Measurements from ENCODE around the gene RERG.

Gene RERG

GRCh38 chr12:15183821-15184220 is 37.4 kb downstream of the RERG start:
- DNase-seq: no peak

DNA sequence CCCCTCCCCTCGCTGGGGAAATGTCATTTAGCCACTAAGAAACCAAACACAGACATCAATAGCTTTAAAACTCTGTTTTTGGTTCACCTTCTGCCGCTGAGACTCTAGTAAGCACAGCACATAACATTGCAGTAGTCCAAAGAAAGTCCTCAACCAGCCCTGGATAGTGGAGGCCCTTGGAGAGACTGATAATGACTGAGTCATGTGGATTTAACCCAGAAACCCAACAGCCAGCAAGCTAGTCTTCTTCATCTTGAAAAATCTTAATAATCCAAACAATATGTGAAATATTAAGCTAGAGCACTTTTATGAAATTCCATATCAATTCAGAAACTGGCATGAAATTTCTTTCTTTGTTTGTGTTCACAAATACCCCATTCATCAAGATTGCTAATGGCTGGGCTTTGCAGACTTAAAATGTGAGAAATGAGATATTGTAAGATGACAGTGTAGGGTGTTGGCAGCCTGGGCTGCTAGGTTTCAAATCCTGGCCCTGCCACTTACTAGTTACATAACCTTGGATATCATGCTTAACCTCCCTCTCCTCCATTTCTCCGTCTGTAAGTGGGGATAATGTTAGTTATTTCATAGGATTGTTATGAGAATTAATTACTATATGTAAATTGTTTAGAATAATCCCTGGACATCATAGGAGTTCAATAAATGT is 40.1 kb downstream of the RERG start:
- DNase-seq: no peak

- no peak for DNase-seq
These were observed 40.9 kb downstream of the RERG start for GRCh38 chr12:15180325-15180724.

- DNase-seq: no peak
These were observed 41.5 kb downstream of the RERG start for GRCh38 chr12:15179672-15180071.

GRCh38 chr12:15173142-15173541 is 48.1 kb downstream of the RERG start:
- no peak for DNase-seq

GRCh38 chr12:15172060-15172822 is 49.0 kb downstream of the RERG start:
- no peak for DNase-seq

GRCh38 chr12:15171012-15171655 is 50.1 kb downstream of the RERG start:
- DNase-seq: no peak

GRCh38 chr12:15168026-15168678 is 53.1 kb downstream of the RERG start:
- no peak for DNase-seq

DNA sequence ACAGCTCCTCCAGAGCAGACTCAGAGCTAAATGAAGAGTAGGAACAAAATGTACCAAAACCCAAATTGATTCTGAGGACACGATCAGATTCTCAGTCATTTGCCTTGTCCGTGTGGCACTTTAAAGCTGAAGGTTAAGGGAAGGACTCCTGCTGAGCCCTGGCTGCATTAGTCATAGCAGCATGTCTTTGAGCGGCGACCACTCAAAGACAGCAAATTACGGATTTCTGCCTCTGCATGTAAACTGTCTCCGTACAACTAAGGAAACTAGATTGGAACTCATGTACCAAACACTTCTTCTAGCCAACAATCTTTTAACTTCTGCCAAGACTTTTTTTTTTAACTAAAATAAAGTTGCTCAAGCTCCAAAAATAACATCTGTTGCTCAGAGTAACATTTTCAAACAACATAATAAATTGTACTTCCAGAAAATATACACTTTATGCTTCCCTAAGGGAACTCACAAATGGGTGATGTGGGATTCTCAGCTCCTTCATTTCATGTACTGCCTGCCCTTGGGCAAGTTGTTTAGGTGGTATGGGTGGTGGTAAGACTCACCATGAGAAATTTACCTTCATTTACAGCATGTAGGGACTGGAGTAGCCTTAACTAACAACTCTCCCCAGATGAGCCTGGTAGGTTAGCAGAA is 56.1 kb downstream of the RERG start:
- DNase-seq: no peak

DNA sequence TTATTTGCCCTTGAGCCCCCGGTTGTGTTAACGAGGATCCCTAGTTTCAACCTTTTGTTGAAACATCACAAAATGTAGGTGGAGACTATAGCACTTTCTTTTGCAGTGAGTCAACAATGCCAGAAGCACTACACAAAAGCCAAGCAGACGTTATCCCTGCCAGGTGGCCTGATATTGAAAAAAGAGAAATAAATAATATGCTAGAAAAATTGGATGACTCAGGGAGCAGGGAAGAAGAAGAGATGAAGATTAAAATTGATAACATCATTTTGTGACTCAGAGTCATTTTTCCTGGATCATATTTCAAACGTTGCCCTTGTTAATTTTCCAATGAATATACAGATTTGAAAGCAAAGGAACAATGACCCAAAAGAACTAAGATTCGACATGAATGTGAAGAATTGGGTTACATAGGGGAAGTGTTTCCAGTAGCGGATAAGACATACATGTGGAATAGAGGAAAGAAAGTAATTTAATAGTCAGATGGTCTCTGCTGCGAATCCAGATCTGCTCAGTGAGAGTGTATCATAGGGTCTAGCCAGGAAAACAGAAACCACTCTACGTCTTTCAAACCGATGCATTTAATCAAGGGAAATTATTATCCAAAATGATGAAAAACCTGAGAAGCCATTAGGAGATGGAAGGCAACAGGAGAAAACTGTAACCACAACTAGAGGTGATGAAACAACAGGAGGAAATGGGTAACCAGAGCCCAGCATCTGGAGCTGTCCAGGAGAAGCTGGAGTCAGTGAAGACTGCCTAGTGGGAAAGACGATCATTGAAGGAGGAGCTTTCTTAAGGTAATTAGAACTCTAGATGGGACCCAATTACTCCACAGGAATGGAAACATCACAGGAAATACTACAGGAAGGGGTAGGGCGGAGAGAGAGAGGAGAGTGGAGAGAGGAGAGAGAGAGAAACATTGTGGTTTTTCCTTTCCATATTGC is 57.9 kb downstream of the RERG start:
- DNase-seq: no peak

- DNase-seq: no peak
These were observed 63.1 kb downstream of the RERG start for GRCh38 chr12:15158083-15158482.

GRCh38 chr12:15157269-15157671 is 63.9 kb downstream of the RERG start:
- DNase-seq: no peak

DNA sequence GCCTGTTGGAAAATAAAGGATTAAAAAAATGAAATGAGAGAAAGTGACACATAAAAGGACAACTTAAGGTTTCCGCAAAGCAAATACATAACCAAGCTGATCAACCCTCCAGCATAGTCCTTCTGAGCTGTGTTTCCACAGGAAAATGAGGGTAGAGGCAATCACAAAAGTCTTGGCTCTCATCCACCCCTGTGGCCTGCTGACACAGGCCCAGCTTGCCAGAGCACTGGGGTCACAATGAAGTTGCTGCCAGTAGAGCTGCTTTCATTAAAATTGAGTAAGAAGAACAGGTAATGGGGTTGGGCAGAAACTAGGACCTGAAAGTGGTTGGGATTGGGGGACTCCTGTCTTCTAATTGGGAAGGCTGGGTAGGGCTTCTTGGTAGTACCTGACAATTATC is 65.9 kb downstream of the RERG start:
- DNase-seq: no peak

- DNase-seq: no peak
These were observed 67.1 kb downstream of the RERG start for GRCh38 chr12:15154103-15154502.

DNA sequence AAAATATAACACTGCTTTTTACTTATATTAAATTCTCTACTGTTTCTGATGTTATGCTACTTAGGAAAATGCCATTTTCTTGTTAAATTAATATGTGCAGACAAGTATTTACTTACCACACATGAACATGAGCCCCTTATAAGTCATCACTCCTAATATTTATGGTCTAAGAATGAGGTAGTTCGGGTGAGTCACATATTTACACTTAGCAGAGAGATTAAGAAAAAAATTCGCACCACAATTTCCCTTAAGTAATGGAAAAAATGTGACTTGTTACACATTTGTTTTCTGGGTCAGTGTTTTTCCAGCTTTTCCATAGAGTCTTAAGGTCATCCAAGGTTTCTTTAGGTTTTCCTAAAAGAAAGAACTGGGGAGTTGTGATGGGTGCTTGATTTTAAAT is 68.3 kb downstream of the RERG start:
- DNase-seq: no peak

DNA sequence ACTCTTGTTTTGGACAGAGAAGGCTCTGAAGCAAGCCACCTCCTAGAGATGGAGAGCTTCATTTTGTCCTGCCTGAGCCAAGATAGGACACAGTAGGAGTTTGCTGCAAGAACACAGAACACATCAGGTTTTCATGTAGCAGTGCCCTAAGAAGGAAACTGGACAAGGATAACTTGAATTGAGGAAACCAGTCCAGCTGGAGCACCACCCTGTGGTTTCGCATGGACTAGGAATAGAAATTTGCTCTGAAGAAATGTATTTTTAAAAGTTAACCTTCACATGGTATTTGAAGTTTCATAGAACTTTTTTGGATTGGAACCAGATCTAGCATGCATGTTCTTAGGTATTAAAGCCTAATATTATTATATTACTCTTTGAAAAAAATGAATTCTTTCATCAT is 68.8 kb downstream of the RERG start:
- DNase-seq: peak; percentile 54

GRCh38 chr12:15151161-15152091 is 69.8 kb downstream of the RERG start:
- no peak for DNase-seq

DNA sequence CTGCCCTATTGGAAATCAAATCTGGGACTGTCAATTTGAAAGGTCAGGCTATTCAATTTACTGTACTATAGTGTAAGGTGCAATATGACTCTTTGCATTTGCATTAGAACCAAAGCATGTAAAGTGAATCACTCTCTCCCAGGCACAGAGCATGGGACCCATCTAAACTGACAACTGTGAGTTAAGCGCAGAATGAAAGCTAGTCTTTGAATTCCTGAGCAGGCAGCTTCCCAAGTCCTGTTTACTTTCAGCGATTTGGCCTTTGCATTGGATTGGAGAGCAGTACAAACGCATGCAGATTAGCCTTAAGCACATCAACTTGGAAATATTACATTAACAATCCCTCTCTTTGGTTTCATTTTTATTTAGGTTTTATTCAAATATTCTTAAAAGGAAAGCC is 74.6 kb downstream of the RERG start:
- DNase-seq: no peak

DNA sequence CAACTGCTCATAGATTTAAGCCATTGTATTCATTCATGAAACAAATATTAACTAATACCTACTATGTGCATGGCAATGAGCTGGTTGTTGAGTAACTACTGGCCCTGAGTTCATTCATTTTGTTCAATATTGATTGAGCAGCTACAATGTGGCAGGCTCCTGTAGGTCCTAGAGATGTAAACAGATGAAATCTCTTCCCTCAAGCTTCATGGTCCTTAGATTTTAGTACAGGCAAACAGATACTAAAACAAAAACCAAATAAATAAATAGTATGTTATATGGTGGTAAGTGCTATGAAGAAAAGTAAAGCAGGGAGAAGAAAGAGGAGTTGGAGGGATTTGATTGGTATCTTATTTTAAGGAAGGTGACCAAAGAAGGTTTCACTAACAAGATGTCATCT is 77.8 kb downstream of the RERG start:
- no peak for DNase-seq

DNA sequence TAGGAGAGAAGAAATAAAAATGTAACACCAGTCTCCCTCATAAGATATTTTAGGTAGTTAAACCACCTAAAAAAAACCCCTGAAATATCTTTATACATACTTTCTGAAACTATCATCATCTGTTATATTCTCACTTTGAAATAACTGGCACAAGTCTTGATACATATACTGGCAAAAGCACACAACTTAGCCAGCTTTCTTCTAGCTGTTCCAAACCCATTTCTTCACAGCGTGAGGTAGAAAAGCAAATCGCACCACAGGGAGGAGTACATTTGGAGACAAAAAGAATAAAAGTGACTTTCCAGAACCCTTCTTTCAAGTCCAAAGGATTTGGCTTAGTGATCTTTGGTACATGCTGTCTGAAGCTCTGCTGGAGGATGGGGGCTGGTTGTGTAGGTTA is 78.5 kb downstream of the RERG start:
- DNase-seq: no peak

- DNase-seq: no peak
These were observed 89.8 kb downstream of the RERG start for GRCh38 chr12:15131431-15131830.
